ENCODE data around the gene CRHR1.

GRCh38 chr17:45839442-45839841 is 55.3 kb downstream of the CRHR1 start:
- TF ChIP-seq, protein P1, sequence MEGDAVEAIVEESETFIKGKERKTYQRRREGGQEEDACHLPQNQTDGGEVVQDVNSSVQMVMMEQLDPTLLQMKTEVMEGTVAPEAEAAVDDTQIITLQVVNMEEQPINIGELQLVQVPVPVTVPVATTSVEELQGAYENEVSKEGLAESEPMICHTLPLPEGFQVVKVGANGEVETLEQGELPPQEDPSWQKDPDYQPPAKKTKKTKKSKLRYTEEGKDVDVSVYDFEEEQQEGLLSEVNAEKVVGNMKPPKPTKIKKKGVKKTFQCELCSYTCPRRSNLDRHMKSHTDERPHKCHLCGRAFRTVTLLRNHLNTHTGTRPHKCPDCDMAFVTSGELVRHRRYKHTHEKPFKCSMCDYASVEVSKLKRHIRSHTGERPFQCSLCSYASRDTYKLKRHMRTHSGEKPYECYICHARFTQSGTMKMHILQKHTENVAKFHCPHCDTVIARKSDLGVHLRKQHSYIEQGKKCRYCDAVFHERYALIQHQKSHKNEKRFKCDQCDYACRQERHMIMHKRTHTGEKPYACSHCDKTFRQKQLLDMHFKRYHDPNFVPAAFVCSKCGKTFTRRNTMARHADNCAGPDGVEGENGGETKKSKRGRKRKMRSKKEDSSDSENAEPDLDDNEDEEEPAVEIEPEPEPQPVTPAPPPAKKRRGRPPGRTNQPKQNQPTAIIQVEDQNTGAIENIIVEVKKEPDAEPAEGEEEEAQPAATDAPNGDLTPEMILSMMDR (IDR thresholded peaks at IDR 0.05), result no peak
- TF ChIP-seq RCOR1 (IDR thresholded peaks at IDR 0.05; ENCODE audit: low read depth, low read length) (no peak), HOXA7 (CRISPR knock-in tag; IDR thresholded peaks at IDR 0.05) (no peak), POLR2A (IDR thresholded peaks at IDR 0.05; ENCODE audit: low read length) (no peak), JUN (IDR thresholded peaks at IDR 0.05) (no peak), TP53 (CRISPR knock-in tag; IDR thresholded peaks at IDR 0.05) (no peak), FOSL2 (IDR thresholded peaks at IDR 0.05) (no peak), FOSL2 (CRISPR knock-in tag; IDR thresholded peaks at IDR 0.05) (no peak), CHD4 (IDR thresholded peaks at IDR 0.05; ENCODE audit: borderline replicate concordance) (no peak), SREBF2 (IDR thresholded peaks at IDR 0.05) (no peak), RFX5 (IDR thresholded peaks at IDR 0.05) (no peak), JUNB (IDR thresholded peaks at IDR 0.05) (no peak)
- TF ChIP-seq, protein P2, sequence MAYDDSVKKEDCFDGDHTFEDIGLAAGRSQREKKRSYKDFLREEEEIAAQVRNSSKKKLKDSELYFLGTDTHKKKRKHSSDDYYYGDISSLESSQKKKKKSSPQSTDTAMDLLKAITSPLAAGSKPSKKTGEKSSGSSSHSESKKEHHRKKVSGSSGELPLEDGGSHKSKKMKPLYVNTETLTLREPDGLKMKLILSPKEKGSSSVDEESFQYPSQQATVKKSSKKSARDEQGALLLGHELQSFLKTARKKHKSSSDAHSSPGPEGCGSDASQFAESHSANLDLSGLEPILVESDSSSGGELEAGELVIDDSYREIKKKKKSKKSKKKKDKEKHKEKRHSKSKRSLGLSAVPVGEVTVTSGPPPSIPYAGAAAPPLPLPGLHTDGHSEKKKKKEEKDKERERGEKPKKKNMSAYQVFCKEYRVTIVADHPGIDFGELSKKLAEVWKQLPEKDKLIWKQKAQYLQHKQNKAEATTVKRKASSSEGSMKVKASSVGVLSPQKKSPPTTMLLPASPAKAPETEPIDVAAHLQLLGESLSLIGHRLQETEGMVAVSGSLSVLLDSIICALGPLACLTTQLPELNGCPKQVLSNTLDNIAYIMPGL (CRISPR knock-in tag; IDR thresholded peaks at IDR 0.05; ENCODE audit: borderline replicate concordance), result no peak
